ENCODE results near the gene SREBF2.

DNA sequence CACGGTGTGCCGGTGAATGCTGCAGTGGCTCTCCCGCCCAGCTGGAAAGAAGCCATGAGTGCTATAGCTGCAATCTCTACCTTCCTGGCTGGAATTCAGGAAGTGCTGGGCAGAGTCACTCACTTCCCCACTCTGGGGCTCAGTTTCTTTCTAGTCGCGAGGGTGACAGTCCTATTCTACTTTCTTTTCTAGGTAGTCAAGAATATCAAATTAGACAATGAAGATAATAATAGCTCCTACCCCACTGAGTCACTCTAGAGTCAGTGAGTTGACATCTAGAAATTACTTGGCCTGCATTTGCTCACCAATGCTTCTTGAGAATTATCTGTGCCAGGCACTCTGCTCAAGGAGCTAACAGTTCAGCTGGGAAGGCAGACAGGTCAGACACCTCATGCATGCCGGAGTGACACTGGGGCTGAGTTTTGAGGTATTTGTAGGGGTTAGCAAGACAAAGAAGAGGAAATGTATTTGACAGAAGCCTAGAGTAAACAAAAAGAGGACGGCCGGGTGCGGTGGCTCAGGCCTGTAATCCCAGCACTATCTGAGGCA lies 110.8 kb downstream of the SREBF2 start:
- TF ChIP-seq EZH2phosphoT487 (IDR thresholded peaks at IDR 0.05; ENCODE audit: borderline replicate concordance): no peak
- TF ChIP-seq CTCF (conservative IDR thresholded peaks at IDR 0.05; ENCODE audit: low read length): no peak

Measured in Loucy (cell line).